Activated naive CD8-positive, alpha-beta T cell treated with anti-CD3 and anti-CD28 coated beads, Interleukin-2, amount 50 U/mL, for 16 hours (primary cell): ENCODE results near the gene CD207.
"Not testable (repeated sequence)": the region's sequence is repeated elsewhere in the genome, so short reads cannot be mapped to it uniquely, and the experiment has no call there.

Experiments
- DNase-seq: peaks from one replicate; pipeline ENCODE4 v3.0.0-alpha.2; 2020; ENCODE audit warnings: low read depth, low spot score

CD207 gene

GRCh38 chr2:70835643-70836042 lies at the start of gene CD207:
TSS of gene CD207 (minus strand) at chr2:70835816. CDS start at chr2:70835776, 40 bp downstream.
- no peak for DNase-seq

DNA sequence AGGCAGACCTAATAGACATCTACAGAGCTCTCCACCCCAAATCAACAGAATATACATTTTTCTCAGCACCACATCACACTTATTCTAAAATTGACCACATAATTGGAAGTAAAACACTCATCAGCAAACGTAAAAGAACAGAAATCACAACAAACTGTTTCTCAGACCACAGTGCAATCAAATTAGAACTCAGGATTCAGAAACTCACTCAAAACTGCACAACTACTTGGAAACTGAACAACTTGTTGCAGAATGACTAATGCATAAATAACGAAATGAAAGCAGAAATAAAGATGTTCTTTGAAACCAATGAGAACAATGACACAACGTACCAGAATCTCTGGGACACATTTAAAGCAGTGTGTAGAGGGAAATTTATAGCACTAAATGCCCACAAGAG lies 42.9 kb upstream of the CD207 start:
- not testable (repeated sequence) for DNase-seq

DNA sequence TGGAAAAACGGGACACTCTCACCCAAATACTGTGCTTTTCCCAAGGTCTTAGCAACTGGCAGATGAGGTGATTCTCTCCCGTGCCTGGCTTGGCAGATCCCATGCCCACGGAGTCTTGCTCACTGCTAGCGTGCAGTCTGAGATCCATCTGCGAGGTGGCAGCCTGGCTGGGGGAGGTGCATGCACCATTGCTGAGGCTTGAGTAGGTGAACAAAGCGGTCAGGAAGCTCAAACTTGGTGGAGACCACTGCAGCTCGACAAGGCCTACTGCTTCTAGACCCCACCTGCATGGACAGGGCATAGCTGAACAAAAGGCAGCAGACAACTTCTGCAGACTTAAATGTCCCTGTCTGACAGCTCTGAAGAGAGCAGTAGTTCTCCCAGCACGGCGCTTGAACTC lies 40.5 kb upstream of the CD207 start:
- DNase-seq = not testable (repeated sequence)

DNA sequence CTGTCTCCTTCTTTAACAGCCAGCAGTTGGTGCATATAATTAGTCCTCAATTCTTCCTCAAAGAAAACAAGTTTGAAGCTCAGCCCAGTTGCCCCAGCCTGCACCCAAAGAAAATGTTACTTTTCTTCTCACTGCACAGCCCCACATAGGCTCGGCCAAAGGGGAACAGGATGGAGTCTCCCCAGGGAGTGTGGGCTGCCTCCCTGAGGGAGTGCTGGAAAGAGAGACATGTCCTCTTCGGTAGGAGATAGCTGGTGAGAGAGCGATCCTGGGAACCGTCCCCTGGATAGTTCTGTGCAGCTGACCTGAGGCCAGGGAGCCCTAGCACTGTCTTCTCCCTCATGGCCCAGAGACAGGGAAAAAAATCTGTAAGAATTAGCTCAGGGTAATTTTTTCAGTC lies 37.9 kb upstream of the CD207 start:
- no peak for DNase-seq

- peak; percentile 66 for DNase-seq
Measured at GRCh38 chr2:70871398-70872211, 36.0 kb upstream of the CD207 start.

DNA sequence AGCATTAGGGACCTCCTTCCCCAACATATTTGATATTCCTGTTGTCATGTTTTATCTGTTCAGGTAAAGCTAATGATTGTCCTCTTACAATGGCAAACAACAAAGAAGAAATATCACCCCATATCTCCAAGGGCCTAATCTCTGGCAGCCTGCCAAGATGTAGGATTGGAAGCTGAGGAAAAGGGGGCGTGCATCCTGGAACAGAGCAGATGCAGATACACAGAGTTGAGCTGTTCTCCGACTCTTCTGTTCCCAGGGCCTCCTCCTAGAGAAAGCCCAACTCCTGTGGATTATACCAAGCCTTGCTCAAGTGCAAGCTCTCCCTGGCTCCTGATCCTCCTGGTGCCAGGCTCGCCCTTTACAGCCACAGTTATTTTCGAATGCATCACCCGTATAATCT lies 35.2 kb upstream of the CD207 start:
- DNase-seq = no peak

DNA sequence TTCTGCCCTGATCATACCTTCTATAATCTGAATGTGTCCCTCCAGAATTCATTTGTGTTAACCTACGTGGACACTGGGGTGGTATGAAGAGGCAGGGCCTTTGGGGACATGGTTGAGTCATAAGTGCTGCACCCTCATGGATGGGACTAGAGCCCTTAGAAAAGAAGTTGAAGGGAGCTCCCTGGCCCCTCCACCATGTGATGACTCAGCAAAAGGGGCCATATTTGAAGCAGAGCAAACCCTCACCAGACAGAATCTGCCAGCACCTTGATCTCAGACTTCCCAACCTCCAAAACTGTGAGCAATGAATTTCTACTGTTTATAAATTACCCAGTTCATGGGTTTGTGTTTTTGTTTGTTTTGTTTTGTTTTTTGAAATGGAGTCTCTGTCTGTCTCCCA lies 33.4 kb upstream of the CD207 start:
- DNase-seq = no peak

DNA sequence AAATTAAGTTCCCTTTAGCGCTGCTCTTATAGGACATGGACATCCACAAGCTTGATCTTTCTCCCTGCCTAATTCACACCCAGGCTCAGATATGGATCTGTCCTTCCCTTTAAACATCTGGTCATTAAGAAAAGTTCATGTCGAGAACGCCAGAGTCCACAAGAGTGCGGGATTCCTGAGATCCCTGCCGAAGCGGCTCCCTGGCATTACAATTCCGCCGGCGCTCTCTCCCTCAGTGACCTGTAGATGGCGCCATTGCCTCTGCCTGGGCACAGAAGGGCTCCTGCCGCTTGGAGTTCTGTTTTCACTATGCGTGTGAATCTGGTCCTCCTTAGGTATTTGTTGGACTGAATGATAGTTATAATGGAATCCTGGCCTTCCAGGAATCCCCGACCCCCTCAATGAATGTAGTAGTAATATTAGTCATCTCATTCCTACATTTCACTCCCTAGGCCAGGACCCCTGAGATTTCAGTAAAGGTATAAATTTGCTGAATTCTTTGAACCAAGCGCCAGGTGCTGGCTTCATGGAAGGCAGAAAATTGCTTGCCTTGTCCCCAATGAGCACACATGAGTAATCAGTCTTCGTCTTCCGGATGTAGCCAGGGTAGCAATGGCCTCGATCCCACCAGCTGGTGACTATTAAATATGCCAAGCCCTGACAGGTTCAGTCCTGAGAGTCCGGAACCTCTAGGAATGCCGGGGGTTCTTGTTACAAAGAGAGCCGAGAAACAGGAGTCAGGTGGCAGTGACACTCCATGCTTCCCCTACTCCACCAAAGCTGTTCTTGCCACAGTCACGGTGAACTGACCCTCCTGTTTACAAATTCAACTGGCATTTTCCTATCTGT lies 26.4 kb upstream of the CD207 start:
- peak; percentile 47 for DNase-seq

DNA sequence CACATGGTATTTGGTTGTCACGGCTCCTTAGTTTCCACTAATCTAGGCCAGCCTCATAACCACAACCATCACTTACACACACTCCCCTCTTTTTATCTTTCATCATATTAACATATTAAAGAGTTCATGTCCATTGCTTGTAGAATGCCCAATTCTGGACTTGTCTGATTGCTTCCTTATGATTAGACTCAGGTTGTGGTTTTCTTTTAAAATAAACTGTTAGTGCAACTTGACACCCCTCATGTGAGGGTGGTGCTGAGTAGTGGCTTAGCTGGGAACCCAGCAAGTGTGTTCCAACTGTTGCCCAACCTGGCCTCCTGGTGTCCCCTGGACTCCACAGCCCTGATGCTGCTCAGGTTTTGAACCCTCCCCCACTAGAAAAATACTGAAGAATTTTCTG lies 20.1 kb upstream of the CD207 start:
- no peak for DNase-seq

DNA sequence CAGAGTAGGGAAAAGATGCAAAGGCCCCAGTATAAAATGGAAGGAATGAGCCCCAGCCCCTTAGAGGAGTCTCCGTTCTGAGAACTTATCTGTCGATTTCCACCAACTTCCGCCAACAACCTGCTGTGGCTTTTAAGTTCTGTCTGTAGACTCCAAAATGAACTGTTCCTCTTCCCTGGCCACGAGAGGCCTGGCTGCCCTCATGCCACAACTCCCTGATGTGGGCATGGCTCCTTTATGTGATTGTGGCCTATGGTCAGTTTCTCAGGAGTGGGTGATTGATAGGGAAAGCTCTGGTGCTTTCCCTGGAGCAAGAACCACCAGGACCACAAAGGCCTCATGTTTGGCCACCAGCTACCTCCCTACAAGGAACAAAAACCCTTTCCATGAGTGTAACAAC lies 18.8 kb upstream of the CD207 start:
- no peak for DNase-seq

DNA sequence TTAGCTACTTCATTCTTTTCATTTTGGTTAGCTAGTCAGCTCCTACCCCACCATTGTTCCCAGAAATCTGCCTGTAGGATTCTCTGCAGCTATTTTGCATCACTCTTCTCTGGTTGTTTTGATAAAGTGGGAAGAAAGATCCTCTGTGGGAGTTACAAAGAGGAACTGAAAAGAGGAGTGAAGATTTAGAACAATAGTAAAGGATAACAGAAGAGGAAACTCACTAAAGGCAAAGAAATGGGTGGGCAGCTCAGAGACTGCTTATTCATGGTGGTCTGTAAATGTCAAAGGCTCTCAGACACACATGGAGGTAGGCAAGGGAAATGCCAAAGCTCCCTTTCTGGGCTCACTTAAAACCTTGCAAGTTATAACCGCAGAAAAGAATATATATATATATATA lies 17.2 kb upstream of the CD207 start:
- no peak for DNase-seq

GRCh38 chr2:70851704-70852103 lies 16.1 kb upstream of the CD207 start:
- no peak for DNase-seq

- DNase-seq = no peak
Measured at GRCh38 chr2:70850925-70851324, 15.3 kb upstream of the CD207 start.

GRCh38 chr2:70842401-70842800 lies 6.8 kb upstream of the CD207 start:
- DNase-seq = no peak

GRCh38 chr2:70837980-70838925 lies 2.6 kb upstream of the CD207 start:
- no peak for DNase-seq

- DNase-seq = no peak
Measured at GRCh38 chr2:70834881-70835280, 735 bp downstream of the CD207 start.

DNA sequence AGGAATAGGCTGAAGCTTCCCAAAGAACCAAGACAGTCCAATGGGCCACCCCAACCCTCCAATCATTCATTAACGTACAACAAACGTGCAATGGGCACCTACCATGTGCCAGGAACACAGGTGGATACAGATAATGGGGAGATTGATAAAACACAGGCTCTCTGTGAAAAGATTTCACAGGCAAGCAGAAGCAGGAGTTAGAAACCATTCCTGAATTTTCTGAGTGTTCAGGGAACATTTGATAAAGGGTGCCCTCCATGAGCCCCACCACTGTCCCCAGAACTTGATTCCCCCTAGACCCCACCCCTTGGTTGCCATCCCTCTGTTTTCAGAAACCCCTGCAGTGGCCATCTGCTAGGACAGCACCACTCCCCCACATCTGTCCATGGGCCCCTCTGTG lies 1.5 kb downstream of the CD207 start:
- DNase-seq = no peak

- DNase-seq = no peak
Measured at GRCh38 chr2:70833246-70833645, 2.4 kb downstream of the CD207 start.

GRCh38 chr2:70832386-70832785 lies 3.2 kb downstream of the CD207 start:
- DNase-seq = no peak

DNA sequence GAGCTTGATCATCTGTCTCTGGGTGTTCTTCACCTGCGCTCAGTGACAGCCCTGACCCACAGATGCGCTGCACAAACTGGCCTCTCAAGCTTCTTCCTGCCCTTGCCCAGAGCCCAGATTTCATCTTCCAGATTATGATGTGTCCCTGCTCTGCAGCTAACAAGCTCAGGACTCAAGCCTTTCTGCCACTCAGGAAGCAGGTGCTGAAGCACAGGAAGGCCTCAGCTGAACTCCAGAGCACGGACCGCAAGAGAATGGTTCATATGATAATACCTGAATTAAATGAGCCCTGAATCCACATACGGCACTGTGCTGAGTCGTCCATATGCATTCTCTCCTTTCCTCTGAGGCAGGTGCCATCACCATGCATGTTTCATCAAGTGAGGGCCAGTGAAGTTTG lies 3.8 kb downstream of the CD207 start:
- DNase-seq = no peak

DNA sequence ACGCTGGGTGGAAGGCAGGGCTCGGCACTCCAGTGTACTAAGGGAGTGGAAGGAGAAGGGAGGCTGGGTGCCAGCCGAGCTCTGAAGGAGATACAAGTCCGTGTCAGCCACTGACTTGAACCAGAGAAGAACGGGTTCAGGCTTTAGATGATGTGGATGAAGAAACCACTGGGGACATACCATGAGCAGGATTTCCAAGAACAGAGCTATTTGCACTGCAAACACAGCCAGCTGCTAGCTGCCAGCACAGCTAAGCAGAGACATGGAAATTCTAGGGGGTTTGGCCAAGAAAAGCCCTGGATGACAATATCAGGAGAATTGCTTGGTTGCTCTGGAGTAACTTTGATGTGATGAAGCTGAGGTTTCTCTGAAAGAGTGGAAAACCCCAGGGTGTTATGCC lies 5.2 kb downstream of the CD207 start:
- DNase-seq = no peak

DNA sequence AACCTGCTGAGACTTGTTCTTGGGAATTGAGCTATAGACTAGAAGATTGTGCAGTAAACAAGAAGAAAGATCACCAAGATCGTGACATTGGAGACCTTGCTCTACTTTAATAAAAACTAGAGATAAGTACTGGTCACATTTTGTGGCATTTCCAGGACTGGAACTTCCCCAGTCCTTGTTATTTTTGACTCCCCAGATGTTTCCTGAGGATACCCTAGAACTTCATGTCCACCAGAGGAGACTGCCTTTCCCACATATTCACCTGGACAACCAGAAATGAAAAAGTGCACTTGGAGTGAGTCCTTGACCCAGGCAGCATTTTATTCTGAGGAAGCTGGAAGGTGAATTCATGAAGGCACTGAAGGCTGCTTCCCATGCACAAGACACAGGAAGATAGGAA lies 5.7 kb downstream of the CD207 start:
- no peak for DNase-seq
